GM21825 (cell line): ENCODE measurements around the gene HCRTR1.

Experiments used
- ATAC-seq: cut with Tn5 transposase; IDR thresholded peaks from one replicate; pipeline ENCODE4 v1.9.1; 2021; ENCODE audit warnings: mild to moderate bottlenecking, moderate library complexity; ENCODE audit not compliant: unreplicated experiment

The HCRTR1 gene

GRCh38 chr1:31648641-31649357 is 31.3 kb downstream of the HCRTR1 start:
- no peak for ATAC-seq

- ATAC-seq: no peak
These were observed 32.9 kb downstream of the HCRTR1 start for GRCh38 chr1:31650161-31651088.

GRCh38 chr1:31651089-31651420 is 33.6 kb downstream of the HCRTR1 start:
- ATAC-seq: no peak

- no peak for ATAC-seq
These were observed 34.3 kb downstream of the HCRTR1 start for GRCh38 chr1:31651766-31652165.

GRCh38 chr1:31652891-31653499 is 35.5 kb downstream of the HCRTR1 start:
- no peak for ATAC-seq

- no peak for ATAC-seq
These were observed 36.4 kb downstream of the HCRTR1 start for GRCh38 chr1:31653717-31654473.

- ATAC-seq: no peak
These were observed 36.9 kb downstream of the HCRTR1 start for GRCh38 chr1:31654474-31654776.

- ATAC-seq: no peak
These were observed 37.6 kb downstream of the HCRTR1 start for GRCh38 chr1:31655104-31655503.

- no peak for ATAC-seq
These were observed 38.3 kb downstream of the HCRTR1 start for GRCh38 chr1:31655756-31656155.

- no peak for ATAC-seq
These were observed 39.7 kb downstream of the HCRTR1 start for GRCh38 chr1:31657020-31657804.

- ATAC-seq: no peak
These were observed 40.6 kb downstream of the HCRTR1 start for GRCh38 chr1:31657972-31658510.

- no peak for ATAC-seq
These were observed 41.2 kb downstream of the HCRTR1 start for GRCh38 chr1:31658721-31659120.

GRCh38 chr1:31659889-31660288 is 42.4 kb downstream of the HCRTR1 start:
- no peak for ATAC-seq

GRCh38 chr1:31660871-31661455 is 43.5 kb downstream of the HCRTR1 start:
- ATAC-seq: no peak

- ATAC-seq: no peak
These were observed 44.4 kb downstream of the HCRTR1 start for GRCh38 chr1:31661856-31662255.

- ATAC-seq: no peak
These were observed 45.0 kb downstream of the HCRTR1 start for GRCh38 chr1:31662463-31662862.

- no peak for ATAC-seq
These were observed 46.3 kb downstream of the HCRTR1 start for GRCh38 chr1:31663622-31664452.

GRCh38 chr1:31664528-31664927 is 47.0 kb downstream of the HCRTR1 start:
- no peak for ATAC-seq
